ENCODE data around the gene CRACR2B.

DNA sequence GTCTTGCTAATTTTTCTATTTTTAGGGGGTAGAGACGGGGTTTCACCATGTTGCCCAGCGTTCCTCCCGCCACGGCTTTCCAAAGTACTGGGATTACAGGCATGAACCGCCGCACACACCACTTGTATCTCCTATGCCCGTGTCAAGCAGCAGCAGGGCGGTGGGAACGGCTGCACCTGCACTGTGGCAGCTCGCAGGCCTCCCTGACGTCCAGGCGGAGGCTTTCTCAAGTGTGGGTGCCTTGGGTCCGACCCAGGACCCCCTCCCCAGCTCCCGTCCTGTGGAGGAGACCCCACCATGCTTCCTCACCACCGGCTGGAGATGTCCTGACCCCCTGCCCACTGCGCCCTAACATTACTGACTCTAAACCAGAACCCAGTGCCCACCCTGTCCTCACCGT is 40.7 kb downstream of the CRACR2B start:
- TF ChIP-seq, protein P1, sequence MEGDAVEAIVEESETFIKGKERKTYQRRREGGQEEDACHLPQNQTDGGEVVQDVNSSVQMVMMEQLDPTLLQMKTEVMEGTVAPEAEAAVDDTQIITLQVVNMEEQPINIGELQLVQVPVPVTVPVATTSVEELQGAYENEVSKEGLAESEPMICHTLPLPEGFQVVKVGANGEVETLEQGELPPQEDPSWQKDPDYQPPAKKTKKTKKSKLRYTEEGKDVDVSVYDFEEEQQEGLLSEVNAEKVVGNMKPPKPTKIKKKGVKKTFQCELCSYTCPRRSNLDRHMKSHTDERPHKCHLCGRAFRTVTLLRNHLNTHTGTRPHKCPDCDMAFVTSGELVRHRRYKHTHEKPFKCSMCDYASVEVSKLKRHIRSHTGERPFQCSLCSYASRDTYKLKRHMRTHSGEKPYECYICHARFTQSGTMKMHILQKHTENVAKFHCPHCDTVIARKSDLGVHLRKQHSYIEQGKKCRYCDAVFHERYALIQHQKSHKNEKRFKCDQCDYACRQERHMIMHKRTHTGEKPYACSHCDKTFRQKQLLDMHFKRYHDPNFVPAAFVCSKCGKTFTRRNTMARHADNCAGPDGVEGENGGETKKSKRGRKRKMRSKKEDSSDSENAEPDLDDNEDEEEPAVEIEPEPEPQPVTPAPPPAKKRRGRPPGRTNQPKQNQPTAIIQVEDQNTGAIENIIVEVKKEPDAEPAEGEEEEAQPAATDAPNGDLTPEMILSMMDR (CRISPR knock-in tag; IDR thresholded peaks at IDR 0.05) = no peak
- TF ChIP-seq ZSCAN29 (CRISPR knock-in tag; conservative IDR thresholded peaks at IDR 0.05) = no peak

Measured in HepG2 (cell line).